ENCODE data around the gene DOP1A.

DNA sequence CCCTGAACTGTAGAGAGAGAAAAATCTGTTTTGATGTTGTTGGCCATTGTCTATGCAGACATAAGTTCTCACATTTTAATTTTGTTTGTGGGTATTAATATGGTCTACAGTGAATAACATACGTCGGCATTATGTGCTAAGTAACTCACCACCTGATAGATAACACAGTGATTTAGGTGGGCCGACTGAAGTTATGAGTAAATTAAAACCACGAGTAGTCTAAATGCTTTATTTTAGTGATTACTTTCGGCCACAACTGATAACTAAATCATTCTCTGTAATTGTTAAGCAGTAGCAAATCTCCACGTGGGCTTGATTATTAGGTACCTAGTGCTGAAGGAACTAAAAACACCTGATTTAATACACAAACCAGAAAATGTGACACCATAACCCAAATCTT is 1.1 kb downstream of the DOP1A start:
- TF ChIP-seq POLR2A (IDR thresholded peaks at IDR 0.05; ENCODE audit: low read depth, low read length) (no peak), RAD21 (IDR thresholded peaks at IDR 0.05; ENCODE audit: low read length) (no peak), SMC3 (IDR thresholded peaks at IDR 0.05; ENCODE audit: low read depth, low read length) (no peak), MAFK (IDR thresholded peaks at IDR 0.05; ENCODE audit: low read depth, low read length) (no peak), BHLHE40 (IDR thresholded peaks at IDR 0.05; ENCODE audit: low read depth, low read length) (no peak), CHD1 (IDR thresholded peaks at IDR 0.05; ENCODE audit: low read depth, low read length) (no peak), RCOR1 (IDR thresholded peaks at IDR 0.05; ENCODE audit: insufficient replicate concordance, low read length) (no peak), FOS (IDR thresholded peaks at IDR 0.05; ENCODE audit: low read depth, low read length) (no peak), MXI1 (IDR thresholded peaks at IDR 0.05; ENCODE audit: borderline replicate concordance, low read depth, low read length) (no peak)
- TF ChIP-seq, protein P1, sequence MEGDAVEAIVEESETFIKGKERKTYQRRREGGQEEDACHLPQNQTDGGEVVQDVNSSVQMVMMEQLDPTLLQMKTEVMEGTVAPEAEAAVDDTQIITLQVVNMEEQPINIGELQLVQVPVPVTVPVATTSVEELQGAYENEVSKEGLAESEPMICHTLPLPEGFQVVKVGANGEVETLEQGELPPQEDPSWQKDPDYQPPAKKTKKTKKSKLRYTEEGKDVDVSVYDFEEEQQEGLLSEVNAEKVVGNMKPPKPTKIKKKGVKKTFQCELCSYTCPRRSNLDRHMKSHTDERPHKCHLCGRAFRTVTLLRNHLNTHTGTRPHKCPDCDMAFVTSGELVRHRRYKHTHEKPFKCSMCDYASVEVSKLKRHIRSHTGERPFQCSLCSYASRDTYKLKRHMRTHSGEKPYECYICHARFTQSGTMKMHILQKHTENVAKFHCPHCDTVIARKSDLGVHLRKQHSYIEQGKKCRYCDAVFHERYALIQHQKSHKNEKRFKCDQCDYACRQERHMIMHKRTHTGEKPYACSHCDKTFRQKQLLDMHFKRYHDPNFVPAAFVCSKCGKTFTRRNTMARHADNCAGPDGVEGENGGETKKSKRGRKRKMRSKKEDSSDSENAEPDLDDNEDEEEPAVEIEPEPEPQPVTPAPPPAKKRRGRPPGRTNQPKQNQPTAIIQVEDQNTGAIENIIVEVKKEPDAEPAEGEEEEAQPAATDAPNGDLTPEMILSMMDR (conservative IDR thresholded peaks at IDR 0.05; ENCODE audit: low read depth, low read length) = no peak
- TF ChIP-seq, protein P2, sequence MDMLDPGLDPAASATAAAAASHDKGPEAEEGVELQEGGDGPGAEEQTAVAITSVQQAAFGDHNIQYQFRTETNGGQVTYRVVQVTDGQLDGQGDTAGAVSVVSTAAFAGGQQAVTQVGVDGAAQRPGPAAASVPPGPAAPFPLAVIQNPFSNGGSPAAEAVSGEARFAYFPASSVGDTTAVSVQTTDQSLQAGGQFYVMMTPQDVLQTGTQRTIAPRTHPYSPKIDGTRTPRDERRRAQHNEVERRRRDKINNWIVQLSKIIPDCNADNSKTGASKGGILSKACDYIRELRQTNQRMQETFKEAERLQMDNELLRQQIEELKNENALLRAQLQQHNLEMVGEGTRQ (IDR thresholded peaks at IDR 0.05; ENCODE audit: low read depth, low read length) = no peak
- TF ChIP-seq, protein P3, sequence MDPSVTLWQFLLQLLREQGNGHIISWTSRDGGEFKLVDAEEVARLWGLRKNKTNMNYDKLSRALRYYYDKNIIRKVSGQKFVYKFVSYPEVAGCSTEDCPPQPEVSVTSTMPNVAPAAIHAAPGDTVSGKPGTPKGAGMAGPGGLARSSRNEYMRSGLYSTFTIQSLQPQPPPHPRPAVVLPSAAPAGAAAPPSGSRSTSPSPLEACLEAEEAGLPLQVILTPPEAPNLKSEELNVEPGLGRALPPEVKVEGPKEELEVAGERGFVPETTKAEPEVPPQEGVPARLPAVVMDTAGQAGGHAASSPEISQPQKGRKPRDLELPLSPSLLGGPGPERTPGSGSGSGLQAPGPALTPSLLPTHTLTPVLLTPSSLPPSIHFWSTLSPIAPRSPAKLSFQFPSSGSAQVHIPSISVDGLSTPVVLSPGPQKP (IDR thresholded peaks at IDR 0.05; ENCODE audit: borderline replicate concordance, low read depth, low read length) = no peak

All from IMR-90 (cell line).